KMS-11 (cell line): ENCODE data around the gene DCST1.

ENCODE experiments used
- H2AFZ ChIP-seq: fragments of 200-600 bp; sonication (generic); 2 replicates; pipeline ENCODE4 v1.6.1; 2016; ENCODE audit warnings: antibody characterized with exemption, mixed run types, low read depth
- H3K27ac ChIP-seq: fragments of 200-600 bp; sonication (generic); 2 replicates; pipeline ENCODE4 v1.6.1; 2016; ENCODE audit warnings: mild to moderate bottlenecking, mixed run types
- H3K27me3 ChIP-seq: fragments of 200-600 bp; sonication (generic); 2 replicates; pipeline ENCODE4 v1.6.1; 2017; ENCODE audit warnings: mild to moderate bottlenecking, low read depth, mixed run types, moderate library complexity; ENCODE audit not compliant: insufficient read depth
- H3K36me3 ChIP-seq: fragments of 200-600 bp; sonication (generic); 2 replicates; pipeline ENCODE4 v1.6.1; 2017; ENCODE audit warnings: mild to moderate bottlenecking, mixed run types; ENCODE audit not compliant: insufficient read depth
- H3K4me1 ChIP-seq: fragments of 200-600 bp; sonication (generic); 2 replicates; pipeline ENCODE4 v1.6.1; 2016; ENCODE audit warnings: mild to moderate bottlenecking, low read depth, mixed run types; ENCODE audit not compliant: poor library complexity, severe bottlenecking
- H3K4me2 ChIP-seq: fragments of 200-600 bp; sonication (generic); 2 replicates; pipeline ENCODE4 v1.7.0; 2016; ENCODE audit warnings: mild to moderate bottlenecking, mixed run types
- H3K4me3 ChIP-seq: fragments of 200-600 bp; sonication (generic); IDR thresholded peaks from 2 replicates; pipeline ENCODE4 v1.6.1; 2017; ENCODE audit warnings: low read depth, low read length, mixed read lengths; ENCODE audit not compliant: insufficient read depth
- H3K79me2 ChIP-seq: fragments of 200-600 bp; sonication (generic); 2 replicates; pipeline ENCODE4 v1.6.1; 2016; ENCODE audit warnings: low read depth, mixed run types; ENCODE audit not compliant: insufficient read depth
- H3K9ac ChIP-seq: fragments of 200-600 bp; sonication (generic); 2 replicates; pipeline ENCODE4 v1.6.1; 2016; ENCODE audit warnings: mild to moderate bottlenecking, mixed run types
- H4K20me1 ChIP-seq: fragments of 200-600 bp; sonication (generic); 2 replicates; pipeline ENCODE4 v1.6.1; 2016; ENCODE audit warnings: mild to moderate bottlenecking, mixed run types; ENCODE audit not compliant: insufficient read depth
- CTCF ChIP-seq: fragments of 200-600 bp; sonication (generic); conservative IDR thresholded peaks from 2 replicates; pipeline ENCODE4 v1.6.1; 2017; ENCODE audit warnings: low read depth, mild to moderate bottlenecking, antibody characterized with exemption, low read length, moderate library complexity, mixed read lengths

DCST1 gene

GRCh38 chr1:155023627-155024026 is 10.0 kb upstream of the DCST1 start:
- Histone ChIP-seq H3K4me2 (no peak overlapping the region), H3K27me3 (no peaks in the 10 kb centered on the region), H3K9ac (no peak overlapping the region), H3K79me2 (no peaks in the 10 kb centered on the region), H3K4me3 (no peak overlapping the region), H4K20me1 (no peaks in the 10 kb centered on the region), H2AFZ (no peak overlapping the region), H3K4me1 (peaks cover 4% of the 10 kb centered on the region), H3K27ac (no peak overlapping the region), H3K36me3 (no peaks in the 10 kb centered on the region)
- no peak for TF ChIP-seq CTCF

DNA sequence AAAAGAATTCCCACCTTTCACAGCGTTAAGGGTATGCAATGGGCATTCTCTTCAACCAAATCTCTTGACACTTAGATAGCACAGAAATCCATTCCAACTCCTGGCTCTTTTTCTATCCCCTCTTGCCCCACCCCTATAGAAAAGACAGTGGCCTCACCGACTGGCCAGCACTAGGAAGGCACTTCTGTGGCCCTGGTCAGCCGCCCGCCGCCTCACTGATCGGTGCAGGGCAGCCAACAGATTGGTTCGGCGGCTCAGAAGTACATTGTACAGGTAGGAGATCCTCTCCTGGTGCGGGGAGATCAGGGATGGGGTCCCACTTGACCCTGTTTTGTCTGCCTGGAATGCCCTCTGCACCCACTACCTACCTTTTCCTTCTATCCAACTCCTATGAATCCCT is 9.3 kb upstream of the DCST1 start:
- Histone ChIP-seq H4K20me1 (no peaks in the 10 kb centered on the region), H3K4me1 (no peaks in the 10 kb centered on the region), H3K79me2 (no peaks in the 10 kb centered on the region), H3K4me3 (no peak overlapping the region), H3K9ac (no peak overlapping the region), H3K27me3 (no peaks in the 10 kb centered on the region), H3K36me3 (no peaks in the 10 kb centered on the region), H2AFZ (no peak overlapping the region), H3K4me2 (no peak overlapping the region), H3K27ac (no peak overlapping the region)
- no peak for TF ChIP-seq CTCF

- TF ChIP-seq CTCF, result no peak
- no peak overlapping the region for H3K9ac ChIP-seq
- H3K27ac ChIP-seq, result no peak overlapping the region
- no peaks in the 10 kb centered on the region for H3K79me2 ChIP-seq
- no peaks in the 10 kb centered on the region for H4K20me1 ChIP-seq
- no peaks in the 10 kb centered on the region for H3K36me3 ChIP-seq
- no peaks in the 10 kb centered on the region for H3K4me1 ChIP-seq
- H3K27me3 ChIP-seq, result peaks cover 15% of the 10 kb centered on the region; the same call in 1 of the 2 replicates
- no peak overlapping the region for H3K4me3 ChIP-seq
- no peak overlapping the region for H3K4me2 ChIP-seq
- no peak overlapping the region for H2AFZ ChIP-seq
Observed at GRCh38 chr1:155026154-155026553, 7.5 kb upstream of the DCST1 start.

DNA sequence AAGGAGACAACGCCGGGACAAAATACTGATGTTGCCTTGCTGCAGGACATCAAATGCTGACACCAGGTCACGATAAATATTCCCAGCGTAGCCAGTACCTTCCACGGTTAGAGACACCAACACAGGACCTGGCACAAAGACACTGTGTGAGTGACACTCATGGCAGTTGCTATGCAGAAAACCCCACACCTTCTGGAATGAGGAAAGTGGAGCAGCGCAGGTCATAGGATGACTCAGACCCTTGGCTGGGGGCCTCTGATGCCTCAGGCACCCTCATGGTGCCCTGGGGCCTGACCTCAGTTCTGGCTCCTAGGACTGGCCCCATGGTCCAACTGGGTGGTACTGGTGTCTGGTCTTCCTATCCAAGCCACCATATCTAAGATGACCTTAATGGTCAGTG is 7.0 kb upstream of the DCST1 start:
- no peak for TF ChIP-seq CTCF
- Histone ChIP-seq H3K4me3 (no peak overlapping the region), H4K20me1 (no peaks in the 10 kb centered on the region), H3K4me2 (no peak overlapping the region), H3K9ac (no peak overlapping the region), H3K36me3 (no peaks in the 10 kb centered on the region), H3K4me1 (no peaks in the 10 kb centered on the region), H3K27me3 (peaks cover 16% of the 10 kb centered on the region; the same call in 1 of the 2 replicates), H3K79me2 (no peaks in the 10 kb centered on the region), H3K27ac (no peak overlapping the region), H2AFZ (no peak overlapping the region)
